Stimulated activated CD8-positive, alpha-beta memory T cell treated with anti-CD3 and anti-CD28 coated beads, Interleukin-4, amount 100 ng/mL, for 48 hours (primary cell): ENCODE measurements around the gene GSX2.
"Not testable (repeated sequence)": the region's sequence is repeated elsewhere in the genome, so short reads cannot be mapped to it uniquely, and the experiment has no call there.

Experiments
- DNase-seq: peaks from one replicate; pipeline ENCODE4 v3.0.0-alpha.2; 2020

Gene GSX2

DNA sequence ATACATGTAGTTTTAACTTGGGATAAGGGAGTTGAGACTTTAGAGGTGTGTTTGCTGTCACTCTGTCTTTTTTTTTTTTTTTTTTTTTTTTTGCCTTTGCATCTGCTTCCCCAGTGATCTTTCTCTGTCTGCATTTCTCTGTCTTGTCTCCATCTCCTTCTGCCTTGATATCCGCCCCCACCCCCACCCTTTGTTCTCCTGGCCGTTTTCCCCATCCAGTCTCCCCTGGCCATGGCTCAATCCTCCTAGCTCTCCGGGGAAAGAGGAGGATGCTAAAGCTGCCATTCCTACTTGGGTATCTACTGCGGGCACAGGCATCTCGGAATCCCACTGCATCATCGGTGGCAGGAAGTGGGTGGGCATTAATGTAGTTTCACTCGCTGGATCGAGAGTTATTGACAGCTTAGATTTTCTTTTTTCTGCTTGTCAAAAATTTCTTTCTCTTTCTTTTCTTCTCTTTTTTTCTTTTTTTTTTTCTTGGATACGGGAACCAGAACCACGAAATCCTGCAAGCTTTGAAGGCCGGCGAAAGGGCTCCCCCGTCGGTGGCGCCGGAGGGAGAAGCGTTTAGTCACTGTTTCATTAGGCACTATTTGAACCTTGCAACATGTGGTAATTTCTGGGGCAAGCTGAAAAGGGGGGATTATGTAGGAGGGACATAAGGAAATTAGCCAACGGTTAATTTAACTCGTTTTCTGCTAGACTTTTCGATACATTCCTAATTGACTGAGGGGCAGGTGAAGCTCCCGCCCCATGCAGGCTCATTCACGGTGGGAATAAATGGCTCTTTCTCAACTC, 8.2 kb downstream of the GSX2 start:
- DNase-seq: no peak

DNA sequence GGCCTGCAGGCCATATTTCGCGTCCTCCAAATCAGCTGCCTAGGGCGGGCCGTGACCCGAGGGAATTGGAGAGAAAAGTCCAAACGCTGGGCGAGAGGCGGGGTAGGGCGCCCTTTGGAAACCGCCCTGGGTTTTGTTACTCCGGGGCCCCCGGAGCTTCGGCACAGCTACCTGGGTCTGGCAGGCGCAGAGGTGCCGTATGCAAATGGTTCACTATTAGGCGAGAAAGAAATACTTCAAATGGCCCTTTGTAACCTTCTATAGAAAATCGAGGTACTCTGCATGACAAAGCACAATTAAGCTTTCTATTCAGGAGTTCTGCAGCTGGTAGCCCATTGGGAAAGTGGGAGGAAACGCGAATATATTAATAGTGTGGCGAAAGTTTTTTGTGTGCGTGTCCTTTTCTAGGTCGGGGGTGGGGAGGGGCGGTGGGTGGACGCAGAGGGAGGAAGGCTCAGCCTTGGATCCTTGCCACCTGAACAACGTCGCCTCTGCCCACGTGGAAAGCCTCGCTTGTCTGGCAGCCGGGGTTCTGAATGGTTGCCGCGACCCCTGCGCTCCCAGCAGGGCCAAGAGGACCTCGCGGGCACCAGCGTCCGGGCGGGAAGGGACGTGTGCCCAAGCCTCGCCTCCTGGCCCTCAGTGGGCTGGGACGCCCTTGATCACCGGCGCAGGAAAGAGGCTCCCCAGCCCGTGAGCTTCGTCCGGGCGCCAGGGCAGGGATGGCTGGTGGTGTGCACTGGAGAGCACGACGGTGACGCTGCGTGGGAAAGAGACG, 9.5 kb downstream of the GSX2 start:
- no peak for DNase-seq

DNA sequence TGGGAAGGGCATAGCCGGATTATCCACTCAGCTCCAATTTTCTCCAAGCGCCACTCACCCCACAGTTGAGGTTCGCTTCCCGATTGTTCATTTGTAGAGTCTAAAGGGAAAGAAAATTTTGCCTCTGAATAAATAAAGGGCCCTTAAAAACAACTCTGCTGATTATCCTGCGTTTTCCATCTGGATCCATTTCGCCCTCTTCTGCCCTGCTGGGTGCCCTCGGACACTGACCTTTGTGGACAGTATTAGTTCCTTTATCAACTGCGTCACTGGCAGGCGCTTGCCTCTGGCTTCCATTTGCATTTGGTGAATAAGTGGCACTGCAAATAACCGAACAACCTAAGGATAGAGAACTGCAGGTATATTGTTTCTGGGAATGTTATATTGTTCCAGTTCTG, 10.1 kb downstream of the GSX2 start:
- no peak for DNase-seq

DNA sequence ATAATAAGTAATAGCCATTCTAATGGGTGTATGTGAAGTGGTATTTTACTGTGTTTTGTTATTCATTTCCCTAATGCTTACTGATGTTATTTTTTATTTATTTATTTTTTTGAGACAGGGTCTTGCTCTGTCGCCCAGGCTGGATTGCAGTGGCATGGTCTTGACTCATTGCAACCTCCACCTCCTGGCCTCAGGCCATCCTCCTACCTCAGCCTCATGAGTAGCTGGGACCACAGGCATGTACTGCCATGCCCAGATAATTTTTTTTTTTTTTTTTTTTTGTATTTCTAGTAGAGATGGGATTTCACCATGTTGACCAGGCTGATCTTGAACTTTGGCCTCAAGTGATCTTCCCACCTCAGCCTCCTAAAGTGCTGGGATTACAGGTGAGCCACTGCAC, 13.2 kb downstream of the GSX2 start:
- DNase-seq: not testable (repeated sequence)

DNA sequence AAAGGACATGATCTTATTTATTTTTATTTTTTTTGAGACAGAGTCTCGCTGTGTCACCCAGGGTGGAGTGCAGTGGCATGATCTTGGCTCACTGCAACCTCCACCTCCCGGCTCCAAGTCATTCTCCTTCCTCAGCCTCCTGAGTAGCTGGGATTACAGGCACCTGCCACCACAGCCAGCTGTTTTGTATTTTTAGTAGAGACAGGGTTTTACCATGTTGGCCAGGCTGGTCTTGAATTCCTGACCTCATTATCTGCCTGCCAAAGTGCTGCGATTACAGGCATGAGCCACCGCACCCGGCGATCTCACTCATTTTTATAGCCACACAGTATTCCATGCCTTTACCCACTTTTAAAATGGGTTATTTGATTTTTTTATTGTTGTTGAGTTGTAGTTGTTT, 16.3 kb downstream of the GSX2 start:
- DNase-seq: not testable (repeated sequence)

DNA sequence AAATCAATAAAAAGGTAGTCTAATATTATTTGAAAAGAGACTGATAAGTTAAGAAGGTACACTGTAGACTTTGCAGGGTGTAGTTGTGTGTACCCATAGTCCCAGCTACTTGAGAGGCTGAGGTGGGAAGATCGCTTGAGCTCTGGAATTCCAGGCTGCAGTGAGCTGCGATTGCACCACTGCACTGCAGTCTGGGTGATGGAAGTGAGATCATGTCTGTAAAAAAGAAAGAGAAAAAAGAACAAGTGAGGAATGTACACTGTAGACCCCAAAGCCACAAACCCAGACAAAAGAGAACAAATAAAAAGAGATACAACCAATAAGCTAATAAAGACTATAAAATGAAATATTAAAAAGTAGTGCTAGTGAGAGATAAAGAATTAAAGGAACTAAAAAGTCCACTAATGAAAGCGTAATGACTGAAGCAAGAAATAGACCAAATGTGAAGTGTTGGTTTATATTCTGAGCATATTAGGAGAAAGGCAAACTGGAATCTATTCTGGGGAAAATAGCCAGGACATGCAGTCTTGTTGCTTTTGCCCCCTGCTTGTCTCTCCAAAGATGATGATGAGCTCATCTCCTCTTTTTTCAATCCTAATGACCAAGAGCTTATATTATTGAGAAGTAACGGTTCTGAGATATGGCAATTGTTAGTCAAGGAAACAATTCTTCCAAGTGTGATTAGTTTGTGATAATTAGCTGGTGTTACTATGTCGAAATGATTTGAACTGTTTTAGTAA, 19.1 kb downstream of the GSX2 start:
- DNase-seq: no peak

DNA sequence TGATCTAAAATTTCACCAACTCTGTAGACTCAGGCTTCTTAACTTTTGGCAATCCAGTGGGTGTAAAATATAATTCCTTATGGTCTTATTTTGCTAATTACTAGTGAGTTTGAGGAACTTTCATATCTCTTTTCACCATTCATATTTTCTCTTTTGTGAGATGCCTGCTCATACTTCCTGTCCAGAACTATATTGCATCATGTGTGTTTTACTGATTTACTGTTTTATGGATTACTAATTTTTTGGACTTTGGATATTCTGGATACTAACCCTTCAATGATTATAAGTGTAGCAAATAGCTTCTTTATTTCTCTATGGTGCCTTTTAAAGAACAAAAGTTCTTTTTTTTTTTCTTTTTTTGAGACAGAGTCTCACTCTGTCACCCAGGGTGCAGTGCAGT, 20.6 kb downstream of the GSX2 start:
- no peak for DNase-seq

DNA sequence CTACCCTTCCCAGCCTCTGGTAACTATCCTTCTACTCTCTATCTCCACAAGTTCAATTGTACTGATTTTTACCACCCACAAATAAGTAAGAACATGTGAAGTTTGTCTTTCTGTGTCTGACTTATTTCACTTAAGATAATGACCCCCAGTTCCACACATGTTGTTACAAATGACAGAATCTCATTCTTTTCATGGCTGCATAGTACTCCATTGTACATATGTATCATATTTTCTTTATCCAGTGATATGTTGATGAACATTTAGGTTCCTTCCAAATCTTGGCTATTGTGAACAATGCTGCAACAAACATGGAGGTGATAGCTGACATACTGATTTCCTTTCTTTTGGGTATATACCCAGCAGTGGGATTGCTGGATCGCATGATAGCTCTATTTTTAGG, 27.7 kb downstream of the GSX2 start:
- DNase-seq: no peak

DNA sequence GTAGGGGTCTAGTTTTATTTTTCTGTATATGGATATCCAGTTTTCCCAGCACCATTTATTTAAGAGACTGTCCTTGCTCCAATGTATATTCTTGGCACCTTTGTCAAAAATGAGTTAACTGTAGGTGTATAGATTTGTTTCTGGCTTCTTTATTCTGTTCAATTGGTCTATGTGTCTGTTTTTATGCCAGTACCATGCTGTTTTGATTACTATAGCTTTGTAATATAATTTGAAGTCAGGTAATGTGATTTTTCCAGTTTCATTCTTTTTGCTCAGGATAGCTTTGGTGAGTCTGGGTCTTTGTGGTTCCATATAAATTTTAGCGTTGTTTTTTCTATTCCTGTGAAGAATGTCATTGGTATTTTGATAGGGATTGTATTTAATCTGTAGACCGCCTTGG, 28.7 kb downstream of the GSX2 start:
- DNase-seq: not testable (repeated sequence)

DNA sequence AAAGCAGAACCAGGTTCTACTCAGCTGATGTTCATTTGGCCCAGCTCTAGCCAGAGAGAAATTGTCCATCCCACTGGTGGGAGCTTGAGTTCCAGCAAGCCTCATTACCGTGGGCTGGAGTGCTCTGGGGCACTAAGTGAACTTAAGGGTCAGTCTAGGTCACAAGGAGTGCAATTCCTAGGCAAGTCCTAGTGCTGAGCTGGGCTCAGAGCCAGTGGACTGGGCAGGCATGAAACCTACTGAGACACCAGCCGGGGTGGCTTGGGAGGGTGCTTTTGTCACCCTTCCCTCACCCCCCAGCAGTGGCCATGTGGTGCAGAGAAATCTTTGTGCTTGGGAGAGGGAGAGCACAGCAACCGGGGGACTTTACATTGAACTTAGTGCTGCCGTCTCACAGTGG, 39.4 kb downstream of the GSX2 start:
- DNase-seq: no peak

DNA sequence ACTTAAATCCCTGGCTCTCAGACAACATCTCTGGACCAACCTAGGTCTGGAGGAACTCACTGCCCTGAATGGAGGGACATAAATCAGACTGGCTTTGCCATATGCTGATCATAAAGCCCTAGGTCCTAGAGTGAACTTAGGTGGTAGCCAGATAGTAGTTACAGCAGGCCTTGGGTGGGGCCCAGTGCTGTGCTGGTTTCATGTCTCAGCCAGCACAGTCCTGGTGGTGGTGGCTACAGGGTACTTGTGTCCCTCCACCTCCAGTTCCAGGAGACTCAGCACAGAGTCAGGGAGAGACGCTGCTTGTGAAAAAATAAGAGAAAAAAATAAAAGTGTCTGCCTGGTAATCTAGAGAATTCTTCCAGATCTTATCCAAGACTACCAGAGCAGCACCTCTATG, 40.3 kb downstream of the GSX2 start:
- no peak for DNase-seq

DNA sequence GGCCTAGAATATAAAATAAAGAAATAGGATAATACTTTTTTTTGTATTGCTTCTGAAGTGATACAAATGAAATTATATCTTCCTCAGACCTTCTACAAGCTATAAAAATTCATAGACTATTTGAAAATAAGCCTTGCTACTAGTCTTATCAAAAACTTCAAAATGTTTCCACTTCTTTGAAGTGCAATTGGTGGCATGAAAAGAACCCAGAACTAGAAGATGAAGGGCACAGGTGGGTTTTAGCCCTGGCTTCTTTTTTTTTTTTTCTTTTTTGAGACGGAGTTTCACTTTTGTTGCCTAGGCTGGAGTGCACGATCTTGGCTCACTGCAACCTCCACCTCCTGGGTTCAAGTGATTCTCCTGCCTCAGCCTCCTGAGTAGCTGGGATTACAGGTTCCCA, 44.2 kb downstream of the GSX2 start:
- DNase-seq: no peak

DNA sequence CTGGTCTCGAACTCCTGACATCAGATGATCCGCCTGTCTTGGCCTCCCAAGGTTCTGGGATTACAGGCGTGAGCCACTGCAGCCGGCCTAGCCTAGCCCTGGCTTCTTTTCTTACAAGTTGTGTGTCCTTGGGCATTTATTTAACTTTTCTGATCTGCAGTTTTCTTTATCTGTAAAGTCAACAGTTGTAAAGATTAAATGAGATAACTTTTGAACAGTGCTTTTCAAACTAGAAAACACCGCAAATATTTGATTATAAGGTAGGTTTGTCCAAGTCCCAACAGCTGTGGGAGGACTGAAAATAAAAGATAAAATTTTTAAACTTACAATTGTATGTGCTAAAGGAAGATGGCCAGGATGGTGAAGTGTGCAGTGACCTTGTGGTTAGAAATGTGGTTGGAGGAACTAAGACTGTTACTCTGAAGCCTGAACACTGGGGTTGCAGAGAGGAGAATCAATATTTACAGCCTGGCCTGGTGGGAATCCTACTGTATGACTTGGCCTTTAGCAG, 44.8 kb downstream of the GSX2 start:
- no peak for DNase-seq

DNA sequence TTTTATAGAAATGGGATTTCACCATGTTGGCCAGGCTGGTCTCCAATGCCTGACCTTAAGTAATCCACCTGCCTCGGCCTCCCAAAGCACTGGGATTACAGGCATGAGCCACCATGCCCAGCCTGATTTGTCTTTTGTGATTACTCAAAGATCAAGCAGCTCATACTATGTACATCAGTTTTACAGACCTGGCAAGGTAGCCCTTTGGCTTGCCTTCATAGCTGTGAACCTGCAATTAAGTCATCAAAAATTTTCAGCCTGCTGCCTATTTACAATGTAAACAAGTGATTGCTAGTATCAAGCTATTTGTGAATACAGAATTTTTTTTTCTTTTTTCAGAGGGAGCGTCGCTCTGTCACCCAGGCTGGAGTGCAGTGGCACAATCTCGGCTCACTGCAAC, 46.2 kb downstream of the GSX2 start:
- no peak for DNase-seq

DNA sequence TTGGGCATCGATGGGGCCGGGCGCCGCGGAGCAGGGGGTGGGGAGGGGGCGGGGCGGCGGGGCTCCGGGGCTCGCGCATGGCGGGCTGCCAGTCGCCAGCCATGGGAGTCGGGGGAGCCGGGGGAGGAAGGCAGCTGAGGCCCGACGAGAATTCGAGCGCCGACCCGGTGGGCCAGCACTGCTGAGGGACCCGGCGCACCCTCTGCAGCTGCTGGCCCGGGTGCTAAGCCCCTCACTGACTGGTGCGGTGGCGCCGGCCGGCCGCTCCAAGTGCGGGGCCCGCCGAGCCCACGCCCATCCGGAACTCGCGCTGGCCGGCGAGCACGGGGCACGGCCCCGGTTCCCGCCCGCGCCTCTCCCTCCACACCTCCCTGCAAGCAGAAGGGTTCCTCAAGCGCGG, 49.4 kb downstream of the GSX2 start:
- DNase-seq: no peak
